Neural cell (in vitro differentiated cells): ENCODE measurements around the gene TMEM35B.

ENCODE experiments used
- EP300 ChIP-seq: fragments of 450-650 bp; conservative IDR thresholded peaks from 2 replicates; pipeline ENCODE4 v1.6.1; 2014; ENCODE audit warnings: antibody characterized with exemption, mild to moderate bottlenecking, moderate library complexity; ENCODE audit not compliant: poor library complexity, severe bottlenecking
- EZH2 ChIP-seq: fragments of 200-600, 300-800 bp; shearing (Covaris generic), sonication (generic); IDR thresholded peaks from 2 replicates; pipeline ENCODE4 v1.6.1; 2014; ENCODE audit warnings: antibody characterized with exemption, low read length, borderline replicate concordance, mild to moderate bottlenecking; ENCODE audit not compliant: insufficient read depth, poor library complexity, severe bottlenecking
- MXI1 ChIP-seq: fragments of 450-650 bp; conservative IDR thresholded peaks from 2 replicates; pipeline ENCODE4 v1.6.1; 2014; ENCODE audit warnings: antibody characterized with exemption, mild to moderate bottlenecking; ENCODE audit not compliant: poor library complexity, severe bottlenecking
- POLR2AphosphoS5 ChIP-seq: IDR thresholded peaks from 2 replicates; pipeline ENCODE4 v1.6.1; 2012
- RAD21 ChIP-seq: fragments of 450-650 bp; conservative IDR thresholded peaks from 2 replicates; pipeline ENCODE4 v1.6.1; 2014; ENCODE audit warnings: antibody characterized with exemption, mild to moderate bottlenecking, moderate library complexity
- TAF1 ChIP-seq: IDR thresholded peaks from 2 replicates; pipeline ENCODE4 v1.6.1; 2012; ENCODE audit warnings: low read depth
- TF ChIP-seq, protein P1 (sequence below): fragments of 450-650 bp; IDR thresholded peaks from 2 replicates; pipeline ENCODE4 v1.5.1; 2014; ENCODE audit warnings: antibody characterized with exemption, mild to moderate bottlenecking, moderate library complexity; ENCODE audit not compliant: poor library complexity, severe bottlenecking
- TF ChIP-seq, protein P2 (sequence below): IDR thresholded peaks from 2 replicates; pipeline ENCODE4 v1.6.1; 2012; ENCODE audit warnings: borderline replicate concordance

DNA sequence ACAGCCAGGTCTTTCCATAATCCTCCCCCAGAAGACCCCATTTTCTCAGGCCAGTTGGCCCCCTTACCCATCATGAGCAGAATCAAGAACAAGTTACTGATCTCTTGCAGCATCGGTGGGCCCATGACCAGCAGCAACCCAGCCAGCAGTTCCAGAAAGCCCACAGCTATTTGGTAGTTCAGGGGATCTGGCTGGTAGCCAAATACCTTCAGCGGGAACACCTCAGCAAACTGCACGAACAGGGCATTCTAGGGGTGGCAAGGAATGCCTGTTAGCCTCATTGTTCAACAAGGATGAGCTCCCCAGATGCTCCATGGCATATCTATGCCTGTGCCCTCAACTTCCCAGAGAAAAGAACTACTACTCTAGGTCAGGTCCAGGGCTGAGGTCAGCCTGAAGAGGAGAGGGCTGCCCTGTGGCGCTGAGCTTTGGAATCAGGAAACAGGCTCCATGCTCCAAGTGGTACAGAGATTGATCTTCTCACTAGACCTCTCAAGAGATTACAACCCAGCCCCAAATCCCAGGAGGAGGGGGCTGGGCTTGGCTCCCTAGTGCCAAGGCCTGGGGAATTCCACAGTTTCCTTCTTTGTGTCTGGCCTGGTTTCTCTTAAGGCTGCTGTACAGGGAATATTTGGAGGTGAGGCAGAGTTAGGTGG lies 1.3 kb downstream of the TMEM35B start:
- TF ChIP-seq, protein P1, sequence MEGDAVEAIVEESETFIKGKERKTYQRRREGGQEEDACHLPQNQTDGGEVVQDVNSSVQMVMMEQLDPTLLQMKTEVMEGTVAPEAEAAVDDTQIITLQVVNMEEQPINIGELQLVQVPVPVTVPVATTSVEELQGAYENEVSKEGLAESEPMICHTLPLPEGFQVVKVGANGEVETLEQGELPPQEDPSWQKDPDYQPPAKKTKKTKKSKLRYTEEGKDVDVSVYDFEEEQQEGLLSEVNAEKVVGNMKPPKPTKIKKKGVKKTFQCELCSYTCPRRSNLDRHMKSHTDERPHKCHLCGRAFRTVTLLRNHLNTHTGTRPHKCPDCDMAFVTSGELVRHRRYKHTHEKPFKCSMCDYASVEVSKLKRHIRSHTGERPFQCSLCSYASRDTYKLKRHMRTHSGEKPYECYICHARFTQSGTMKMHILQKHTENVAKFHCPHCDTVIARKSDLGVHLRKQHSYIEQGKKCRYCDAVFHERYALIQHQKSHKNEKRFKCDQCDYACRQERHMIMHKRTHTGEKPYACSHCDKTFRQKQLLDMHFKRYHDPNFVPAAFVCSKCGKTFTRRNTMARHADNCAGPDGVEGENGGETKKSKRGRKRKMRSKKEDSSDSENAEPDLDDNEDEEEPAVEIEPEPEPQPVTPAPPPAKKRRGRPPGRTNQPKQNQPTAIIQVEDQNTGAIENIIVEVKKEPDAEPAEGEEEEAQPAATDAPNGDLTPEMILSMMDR, result no peak
- no peak for TF ChIP-seq POLR2AphosphoS5
- no peak for TF ChIP-seq MXI1
- TF ChIP-seq, protein P2, sequence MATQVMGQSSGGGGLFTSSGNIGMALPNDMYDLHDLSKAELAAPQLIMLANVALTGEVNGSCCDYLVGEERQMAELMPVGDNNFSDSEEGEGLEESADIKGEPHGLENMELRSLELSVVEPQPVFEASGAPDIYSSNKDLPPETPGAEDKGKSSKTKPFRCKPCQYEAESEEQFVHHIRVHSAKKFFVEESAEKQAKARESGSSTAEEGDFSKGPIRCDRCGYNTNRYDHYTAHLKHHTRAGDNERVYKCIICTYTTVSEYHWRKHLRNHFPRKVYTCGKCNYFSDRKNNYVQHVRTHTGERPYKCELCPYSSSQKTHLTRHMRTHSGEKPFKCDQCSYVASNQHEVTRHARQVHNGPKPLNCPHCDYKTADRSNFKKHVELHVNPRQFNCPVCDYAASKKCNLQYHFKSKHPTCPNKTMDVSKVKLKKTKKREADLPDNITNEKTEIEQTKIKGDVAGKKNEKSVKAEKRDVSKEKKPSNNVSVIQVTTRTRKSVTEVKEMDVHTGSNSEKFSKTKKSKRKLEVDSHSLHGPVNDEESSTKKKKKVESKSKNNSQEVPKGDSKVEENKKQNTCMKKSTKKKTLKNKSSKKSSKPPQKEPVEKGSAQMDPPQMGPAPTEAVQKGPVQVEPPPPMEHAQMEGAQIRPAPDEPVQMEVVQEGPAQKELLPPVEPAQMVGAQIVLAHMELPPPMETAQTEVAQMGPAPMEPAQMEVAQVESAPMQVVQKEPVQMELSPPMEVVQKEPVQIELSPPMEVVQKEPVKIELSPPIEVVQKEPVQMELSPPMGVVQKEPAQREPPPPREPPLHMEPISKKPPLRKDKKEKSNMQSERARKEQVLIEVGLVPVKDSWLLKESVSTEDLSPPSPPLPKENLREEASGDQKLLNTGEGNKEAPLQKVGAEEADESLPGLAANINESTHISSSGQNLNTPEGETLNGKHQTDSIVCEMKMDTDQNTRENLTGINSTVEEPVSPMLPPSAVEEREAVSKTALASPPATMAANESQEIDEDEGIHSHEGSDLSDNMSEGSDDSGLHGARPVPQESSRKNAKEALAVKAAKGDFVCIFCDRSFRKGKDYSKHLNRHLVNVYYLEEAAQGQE, result no peak
- no peak for TF ChIP-seq EP300
- TF ChIP-seq RAD21, result no peak
- no peak for TF ChIP-seq TAF1
- TF ChIP-seq EZH2, result no peak
